Measurements from ENCODE around the gene LAMB4.

- no peak for TF ChIP-seq CTCF (IDR thresholded peaks at IDR 0.05)
- no peak for TF ChIP-seq POLR2A (IDR thresholded peaks at IDR 0.05)
Measured at GRCh38 chr7:107982042-107982840, 147.9 kb downstream of the LAMB4 start.

Measured in prostate gland (tissue), 2 donors.